Activated CD8-positive, alpha-beta memory T cell treated with anti-CD3 and anti-CD28 coated beads, Interleukin-2, amount 50 U/mL, for 24 hours (primary cell): Measurements from ENCODE around the gene EFNA5.

Experiments used
- DNase-seq: peaks from one replicate; pipeline ENCODE4 v3.0.0-alpha.2; 2020; ENCODE audit errors: extremely low read depth

Gene EFNA5

GRCh38 chr5:107603349-107603748 lies 67.4 kb downstream of the EFNA5 start:
- DNase-seq, result no peak

- DNase-seq, result no peak
Measured at GRCh38 chr5:107602896-107603295, 67.8 kb downstream of the EFNA5 start.

GRCh38 chr5:107601076-107601475 lies 69.7 kb downstream of the EFNA5 start:
- DNase-seq, result no peak

GRCh38 chr5:107598958-107599357 lies 71.8 kb downstream of the EFNA5 start:
- DNase-seq, result no peak

- DNase-seq, result no peak
Measured at GRCh38 chr5:107597803-107598202, 72.9 kb downstream of the EFNA5 start.

- DNase-seq, result no peak
Measured at GRCh38 chr5:107597247-107597646, 73.5 kb downstream of the EFNA5 start.

GRCh38 chr5:107594253-107595045 lies 76.3 kb downstream of the EFNA5 start:
- no peak for DNase-seq

- DNase-seq, result no peak
Measured at GRCh38 chr5:107593009-107593408, 77.7 kb downstream of the EFNA5 start.

GRCh38 chr5:107592515-107592914 lies 78.2 kb downstream of the EFNA5 start:
- no peak for DNase-seq

- DNase-seq, result no peak
Measured at GRCh38 chr5:107590686-107591085, 80.1 kb downstream of the EFNA5 start.

GRCh38 chr5:107589520-107590193 lies 81.1 kb downstream of the EFNA5 start:
- no peak for DNase-seq

GRCh38 chr5:107582625-107583024 lies 88.1 kb downstream of the EFNA5 start:
- DNase-seq, result no peak

- no peak for DNase-seq
Measured at GRCh38 chr5:107580889-107581820, 89.6 kb downstream of the EFNA5 start.

- DNase-seq, result no peak
Measured at GRCh38 chr5:107578051-107578635, 92.6 kb downstream of the EFNA5 start.

GRCh38 chr5:107577394-107577950 lies 93.3 kb downstream of the EFNA5 start:
- DNase-seq, result no peak

- no peak for DNase-seq
Measured at GRCh38 chr5:107576736-107577393, 93.9 kb downstream of the EFNA5 start.

- DNase-seq, result no peak
Measured at GRCh38 chr5:107576155-107576554, 94.6 kb downstream of the EFNA5 start.

GRCh38 chr5:107574287-107574686 lies 96.5 kb downstream of the EFNA5 start:
- DNase-seq, result no peak

- no peak for DNase-seq
Measured at GRCh38 chr5:107572715-107573368, 97.9 kb downstream of the EFNA5 start.
